Lower leg skin (tissue), 4 donors: ENCODE results near the gene EIF1AY. TPM values are rescaled to one million over a fixed set of nuclear protein-coding genes. Genes with fewer than 3 reads are reported as not detected.
A peak's percentile ranks its signal among the peaks of the same experiment; 100 is the strongest.

Source experiments
- DNase-seq, 2 donors: peaks; one replicate each; pipeline ENCODE4 v3.0.0-alpha.2; 2019; ENCODE audit warnings: low spot score in 2 of 2
- H3K4me3 ChIP-seq: fragments of 200-600 bp; sonication (generic); 2 replicates; pipeline ENCODE4 v1.5.1; 2017; ENCODE audit warnings: mild to moderate bottlenecking, low read depth; ENCODE audit not compliant: poor library complexity, severe bottlenecking
- POLR2A ChIP-seq, 2 donors: fragments of 450-650 bp; IDR thresholded peaks; one replicate each; pipeline ENCODE4 v1.6.1; 2016 to 2017; ENCODE audit warnings: antibody characterized with exemption in 2 of 2, mild to moderate bottlenecking in 1 of 2, moderate library complexity in 1 of 2
- WGBS, 2 donors: methylation state at CpG; one replicate each; pipeline ENCODE4 v1.1.5; 2018; 5-methylcytosine and 5-hydroxymethylcytosine counted together
- intact Hi-C: fragments of 100-400 bp; cut with DNase I; formaldehyde crosslinking; loops from one replicate; pipeline ENCODE4 v1.15.0; 2023; ENCODE audit warnings: low total_unique reads
- total RNA-seq, 4 donors: library from RNA; depleted of rRNA; stranded (reverse); fragments of >200 nt; gene quantifications; one replicate each; pipeline ENCODE4 v1.1.0, GENCODE V29; 2016
- TF ChIP-seq, protein P1 (sequence below), 3 donors: fragments of 450-650 bp; IDR thresholded peaks; one replicate each; pipeline ENCODE4 v1.5.1; 2016; ENCODE audit warnings: antibody characterized with exemption in 3 of 3, mild to moderate bottlenecking in 3 of 3, moderate library complexity in 2 of 3

EIF1AY gene, protein sequence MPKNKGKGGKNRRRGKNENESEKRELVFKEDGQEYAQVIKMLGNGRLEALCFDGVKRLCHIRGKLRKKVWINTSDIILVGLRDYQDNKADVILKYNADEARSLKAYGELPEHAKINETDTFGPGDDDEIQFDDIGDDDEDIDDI
- 10 to 100 TPM in 2 of 4 donors, not detected in 2; 12.6 to 18.2 TPM for total RNA-seq

DNA sequence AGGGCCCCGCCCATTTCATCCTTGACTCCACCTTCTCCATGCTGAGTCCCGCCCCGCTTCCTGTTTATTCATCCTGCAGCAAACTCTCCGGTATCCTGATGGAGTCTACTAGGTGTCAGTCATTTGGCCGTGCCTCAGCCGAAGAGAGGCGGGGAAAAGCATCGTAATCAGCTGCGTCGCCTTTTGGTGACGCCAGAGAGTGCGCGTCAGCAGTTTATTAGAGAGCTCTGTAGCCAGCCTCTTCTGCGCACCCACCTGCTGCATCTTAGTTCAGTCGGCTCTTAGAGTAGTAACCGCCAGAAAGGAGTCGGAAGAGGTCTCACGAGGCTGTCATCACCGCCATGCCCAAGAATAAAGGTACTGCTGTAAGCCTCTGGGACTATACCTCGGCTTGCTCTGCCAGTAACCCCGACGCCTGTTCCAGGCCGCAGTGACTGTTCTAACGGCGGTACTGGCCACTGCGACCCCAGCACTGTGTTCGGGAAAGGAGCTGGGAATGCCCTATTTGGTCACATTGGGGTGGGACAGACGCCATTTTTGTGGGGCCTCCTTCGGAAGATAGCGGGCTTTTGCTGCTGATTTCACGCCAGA, at the start of gene EIF1AY:
EIF1AY (plus strand) TSS at position 246 of the 591 bp plus-strand sequence; CDS start at position 342, 96 bp downstream.
- TF ChIP-seq, protein P1, sequence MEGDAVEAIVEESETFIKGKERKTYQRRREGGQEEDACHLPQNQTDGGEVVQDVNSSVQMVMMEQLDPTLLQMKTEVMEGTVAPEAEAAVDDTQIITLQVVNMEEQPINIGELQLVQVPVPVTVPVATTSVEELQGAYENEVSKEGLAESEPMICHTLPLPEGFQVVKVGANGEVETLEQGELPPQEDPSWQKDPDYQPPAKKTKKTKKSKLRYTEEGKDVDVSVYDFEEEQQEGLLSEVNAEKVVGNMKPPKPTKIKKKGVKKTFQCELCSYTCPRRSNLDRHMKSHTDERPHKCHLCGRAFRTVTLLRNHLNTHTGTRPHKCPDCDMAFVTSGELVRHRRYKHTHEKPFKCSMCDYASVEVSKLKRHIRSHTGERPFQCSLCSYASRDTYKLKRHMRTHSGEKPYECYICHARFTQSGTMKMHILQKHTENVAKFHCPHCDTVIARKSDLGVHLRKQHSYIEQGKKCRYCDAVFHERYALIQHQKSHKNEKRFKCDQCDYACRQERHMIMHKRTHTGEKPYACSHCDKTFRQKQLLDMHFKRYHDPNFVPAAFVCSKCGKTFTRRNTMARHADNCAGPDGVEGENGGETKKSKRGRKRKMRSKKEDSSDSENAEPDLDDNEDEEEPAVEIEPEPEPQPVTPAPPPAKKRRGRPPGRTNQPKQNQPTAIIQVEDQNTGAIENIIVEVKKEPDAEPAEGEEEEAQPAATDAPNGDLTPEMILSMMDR (IDR thresholded peaks at IDR 0.05) = no peak
- no peak for TF ChIP-seq POLR2A (IDR thresholded peaks at IDR 0.05)
- peak in 1 of 2 donors; percentile 93 for DNase-seq
- 0% methylated on average over 11 of the region's 31 CpGs; no CpG with 5 or more reads in 1 of the 2 donors for WGBS, 2 donors
- intact Hi-C loops = no loop called here
- H3K4me3 ChIP-seq = peak within 1 kb of the TSS; percentile 53

DNA sequence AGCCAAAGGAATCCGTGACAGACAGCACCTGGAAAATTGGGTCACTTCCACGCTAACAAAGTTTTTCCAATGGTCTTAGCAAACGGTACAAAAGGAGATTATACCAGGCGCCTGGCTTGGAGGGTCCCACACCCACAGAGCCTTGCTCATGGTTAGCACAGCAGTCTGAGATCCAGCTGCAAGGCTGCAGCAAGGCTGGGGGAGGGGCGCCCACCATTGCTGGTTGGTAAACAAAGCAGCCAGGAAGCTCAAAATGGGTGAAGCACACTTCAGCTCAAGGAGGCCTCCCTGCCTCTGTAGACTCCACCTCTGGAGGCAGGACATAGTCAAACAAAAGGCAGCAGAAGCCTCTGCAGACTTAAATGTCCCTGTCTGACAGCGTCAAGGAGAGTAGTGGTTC, 47.1 kb upstream of the EIF1AY start:
- 94% methylated on average over 6 of the region's 6 CpGs; no CpG with 5 or more reads in 1 of the 2 donors for WGBS, 2 donors
- no peak for TF ChIP-seq POLR2A (IDR thresholded peaks at IDR 0.05)
- TF ChIP-seq, protein P1 (IDR thresholded peaks at IDR 0.05) = no peak
- intact Hi-C loops = no loop called here

GRCh38 chrY:20538186-20538585, 37.4 kb upstream of the EIF1AY start:
- no peak overlapping the region for H3K4me3 ChIP-seq
- intact Hi-C loops = no loop called here
- TF ChIP-seq, protein P1 (IDR thresholded peaks at IDR 0.05) = no peak
- no peak for TF ChIP-seq POLR2A (IDR thresholded peaks at IDR 0.05)
- DNase-seq = no peak
- WGBS, 2 donors = 60% methylated on average over 1 of the region's 1 CpG; no CpG with 5 or more reads in 1 of the 2 donors

More for the DNA sequence above, 47.1 kb upstream of the EIF1AY start:
- no peak overlapping the region for H3K4me3 ChIP-seq
- DNase-seq = no peak

DNA sequence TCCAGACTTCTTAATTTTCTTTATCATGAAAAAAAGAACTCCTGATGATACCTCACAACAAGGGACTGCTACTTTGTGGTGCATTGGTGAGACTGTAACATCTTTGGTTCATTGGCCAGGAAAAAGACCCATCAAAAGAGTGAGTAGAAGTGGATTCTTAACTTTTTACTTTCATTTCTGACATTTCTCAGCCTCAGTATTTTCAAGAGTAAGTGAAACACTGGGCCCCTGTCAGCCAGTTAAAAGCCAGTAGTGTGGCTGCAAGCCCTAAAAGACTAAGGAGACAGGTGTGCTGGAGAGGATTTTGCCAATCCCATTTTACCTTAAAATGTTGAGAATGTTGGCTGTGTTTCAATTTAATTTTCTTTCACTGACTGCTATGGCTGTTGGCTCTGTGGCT, 36.6 kb upstream of the EIF1AY start:
- no peak for DNase-seq
- intact Hi-C loops = no loop called here
- TF ChIP-seq, protein P1 (IDR thresholded peaks at IDR 0.05) = no peak
- TF ChIP-seq POLR2A (IDR thresholded peaks at IDR 0.05) = no peak
- no peak overlapping the region for H3K4me3 ChIP-seq

GRCh38 chrY:20544451-20544960, 31.1 kb upstream of the EIF1AY start:
- DNase-seq = no peak
- intact Hi-C loops = no loop called here

More at GRCh38 chrY:20544451-20544960, 31.1 kb upstream of the EIF1AY start:
- 44% methylated on average over 1 of the region's 1 CpG; no CpG with 5 or more reads in 1 of the 2 donors for WGBS, 2 donors
- no peak overlapping the region for H3K4me3 ChIP-seq
- no peak for TF ChIP-seq POLR2A (IDR thresholded peaks at IDR 0.05)
- TF ChIP-seq, protein P1 (IDR thresholded peaks at IDR 0.05) = no peak
